HL-60 (cell line): Measurements from ENCODE around the gene FBXO24.

Source experiments
- CTCF ChIP-seq: IDR thresholded peaks from one replicate; pipeline ENCODE4 v1.5.1; 2011; ENCODE audit warnings: low read length, control low read depth, inconsistent platforms; ENCODE audit not compliant: insufficient read depth
- GABPA ChIP-seq: IDR thresholded peaks from 2 replicates; pipeline ENCODE4 v1.6.1; 2012; ENCODE audit warnings: low read depth
- POLR2AphosphoS5 ChIP-seq: IDR thresholded peaks from 2 replicates; pipeline ENCODE4 v1.6.1; 2012; ENCODE audit warnings: low read depth
- REST ChIP-seq: IDR thresholded peaks from 2 replicates; pipeline ENCODE4 v1.6.1; 2012; ENCODE audit warnings: low read depth; ENCODE audit not compliant: insufficient replicate concordance
- SPI1 ChIP-seq: IDR thresholded peaks from 2 replicates; pipeline ENCODE4 v1.6.1; 2012; ENCODE audit warnings: low read depth, mild to moderate bottlenecking, borderline replicate concordance

DNA sequence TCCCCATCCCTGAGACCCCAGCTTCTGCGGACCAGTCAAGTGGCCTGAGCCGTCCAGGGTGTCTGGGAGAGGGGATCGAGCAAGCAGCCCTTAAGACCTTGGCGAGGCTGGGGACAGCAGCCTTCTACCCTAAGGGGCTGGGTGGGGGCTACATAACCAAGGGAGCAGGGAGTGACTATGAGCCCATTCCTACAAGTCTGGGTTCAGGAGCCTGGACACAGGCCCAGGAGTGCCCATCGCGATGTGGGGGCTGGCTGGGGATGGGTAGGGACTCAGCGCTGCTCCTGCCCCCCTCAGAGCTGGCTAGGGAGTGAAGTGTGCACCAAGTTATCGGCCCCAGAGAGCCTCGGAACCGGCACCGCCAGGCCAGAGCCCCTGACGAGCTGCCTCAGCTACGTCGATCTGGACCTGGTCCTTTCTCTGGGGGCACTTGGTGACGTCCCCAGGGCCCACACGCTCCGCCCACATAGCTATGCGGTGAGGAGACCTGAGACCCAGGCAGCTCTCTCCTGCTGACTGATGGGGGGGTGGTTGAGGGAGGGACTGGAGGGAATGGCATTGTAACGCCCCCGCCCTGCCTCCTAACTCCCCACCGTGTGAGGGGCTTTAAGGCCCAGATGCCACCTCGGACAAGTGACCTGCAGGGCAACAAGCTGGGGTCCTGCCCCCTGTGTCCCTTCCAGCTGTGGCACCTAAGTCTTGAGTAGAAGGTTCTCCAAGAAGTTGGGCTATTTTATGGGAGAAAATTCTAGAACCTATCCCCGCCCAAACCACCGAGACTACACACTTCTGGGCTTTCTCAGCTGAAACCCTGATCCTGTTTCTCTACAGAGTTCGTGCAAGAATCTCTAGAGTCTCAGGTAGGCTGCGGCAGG lies 14.9 kb upstream of the FBXO24 start:
- TF ChIP-seq CTCF (no peak), REST (no peak), POLR2AphosphoS5 (no peak), GABPA (no peak), SPI1 (no peak)
